ENCODE data around the gene DARS2. TPM values are rescaled to one million over a fixed set of nuclear protein-coding genes. Genes with fewer than 3 reads are reported as not detected.

Gene DARS2
- polyA plus RNA-seq, 3 donors = 3.2 to 8.2 (median 6.2) TPM

DNA sequence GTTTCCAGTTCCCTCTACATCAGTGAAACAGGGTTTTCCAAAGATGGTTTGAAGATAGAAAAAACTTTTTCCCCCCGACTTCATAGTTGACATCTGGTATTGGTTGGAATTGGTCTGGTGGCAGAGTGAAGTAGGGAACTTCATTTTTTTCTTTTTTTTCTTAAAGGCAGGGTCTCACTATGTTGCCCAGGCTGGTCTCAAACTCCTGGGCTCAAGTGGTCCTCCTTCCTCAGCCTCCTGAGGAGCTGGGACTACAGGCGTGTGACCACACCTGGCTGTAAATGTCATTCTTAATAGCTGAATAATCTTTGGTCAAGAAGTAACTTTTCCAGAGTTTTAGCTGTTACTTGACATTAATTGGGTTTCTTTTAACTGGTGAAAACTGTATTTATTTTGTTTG lies 65.4 kb downstream of the DARS2 start:
- H3K36me3 Mint-ChIP-seq = peaks cover 32 to 41% of the 10 kb centered on the region in 2 donors
- no peaks in the 10 kb centered on the region for H3K4me1 ChIP-seq (ENCODE audit: control insufficient read depth in 1 of 2, insufficient read depth in 2 of 2, low read length in 2 of 2)
- intact Hi-C loops (cut with micrococcal nuclease) = no loop called here

GRCh38 chr1:173893611-173894010 lies 69.1 kb downstream of the DARS2 start:
- H3K4me3 Mint-ChIP-seq = no peak overlapping the region
- peaks cover 5 to 37% of the 10 kb centered on the region in 2 donors for H3K36me3 ChIP-seq (replicated peaks in 1 of 2; ENCODE audit: control insufficient read depth in 1 of 2, insufficient read depth in 2 of 2, low read length in 2 of 2)
- no CpG with 5 or more reads among the region's 1 CpG for WGBS (ENCODE audit: insufficient coverage)
- peaks cover 4% of the 10 kb centered on the region for H4K20me1 ChIP-seq (ENCODE audit: insufficient read depth, low read length)
- no peaks in the 10 kb centered on the region for H3K27me3 ChIP-seq (ENCODE audit: control insufficient read depth in 2 of 2, insufficient read depth in 2 of 2, low read length in 2 of 2)
- H3K9me3 ChIP-seq (replicated peaks in 1 of 2; ENCODE audit: control insufficient read depth in 1 of 2, insufficient read depth in 1 of 2, low read length in 2 of 2) = no peaks in the 10 kb centered on the region
- H3K9me3 Mint-ChIP-seq = no peaks in the 10 kb centered on the region
- no peaks in the 10 kb centered on the region for H3K79me2 ChIP-seq (ENCODE audit: insufficient read depth, low read length)
- no peaks in the 10 kb centered on the region for H3K4me1 ChIP-seq (ENCODE audit: control insufficient read depth in 1 of 2, insufficient read depth in 2 of 2, low read length in 2 of 2)
- no peak for TF ChIP-seq CTCF (IDR thresholded peaks at IDR 0.05)
- H3K27me3 Mint-ChIP-seq (ENCODE audit: low read depth in 3 of 3) = no peaks in the 10 kb centered on the region
- peaks cover 26 to 27% of the 10 kb centered on the region in 2 donors for H3K36me3 Mint-ChIP-seq
- H3K27ac ChIP-seq (ENCODE audit: low read depth in 1 of 2, low read length in 2 of 2) = no peak overlapping the region
- no peak overlapping the region for H2AFZ ChIP-seq (ENCODE audit: insufficient read depth, low read depth, low read length, poor library complexity, severe bottlenecking)
- H3K27ac Mint-ChIP-seq = no peak overlapping the region
- H3K9ac ChIP-seq (ENCODE audit: insufficient read depth, low read length, poor library complexity, severe bottlenecking) = no peak overlapping the region
- H3K4me1 Mint-ChIP-seq = no peaks in the 10 kb centered on the region
- intact Hi-C loops (cut with micrococcal nuclease) = no loop called here
- DNase-seq = no peak
- H3K4me2 ChIP-seq (replicated peaks; ENCODE audit: extremely low read depth, low read length, poor library complexity, severe bottlenecking) = no peak overlapping the region
- no peak overlapping the region for H3K4me3 ChIP-seq (replicated peaks in 1 of 3; ENCODE audit: low read depth in 2 of 3, low read length in 3 of 3)

More for the DNA sequence above, 65.4 kb downstream of the DARS2 start:
- Mint-ChIP-seq H3K27ac (no peak overlapping the region), H3K27me3 (ENCODE audit: low read depth in 3 of 3) (peaks cover 0 to 2% (median 0%) of the 10 kb centered on the region in 3 donors), H3K9me3 (no peaks in the 10 kb centered on the region), H3K4me1 (peaks cover 4% of the 10 kb centered on the region), H3K4me3 (no peak overlapping the region)
- Histone ChIP-seq H3K4me2 (replicated peaks; ENCODE audit: extremely low read depth, low read length, poor library complexity, severe bottlenecking) (no peak overlapping the region), H3K27me3 (ENCODE audit: control insufficient read depth in 2 of 2, insufficient read depth in 2 of 2, low read length in 2 of 2) (no peaks in the 10 kb centered on the region), H3K4me3 (replicated peaks in 1 of 3; ENCODE audit: low read depth in 2 of 3, low read length in 3 of 3) (no peak overlapping the region), H2AFZ (ENCODE audit: insufficient read depth, low read depth, low read length, poor library complexity, severe bottlenecking) (no peak overlapping the region), H3K9ac (ENCODE audit: insufficient read depth, low read length, poor library complexity, severe bottlenecking) (no peak overlapping the region), H3K27ac (ENCODE audit: low read depth in 1 of 2, low read length in 2 of 2) (no peak overlapping the region), H3K79me2 (ENCODE audit: insufficient read depth, low read length) (no peaks in the 10 kb centered on the region), H3K36me3 (replicated peaks in 1 of 2; ENCODE audit: control insufficient read depth in 1 of 2, insufficient read depth in 2 of 2, low read length in 2 of 2) (peaks cover 27 to 69% of the 10 kb centered on the region in 2 donors), H3K9me3 (replicated peaks in 1 of 2; ENCODE audit: control insufficient read depth in 1 of 2, insufficient read depth in 1 of 2, low read length in 2 of 2) (no peaks in the 10 kb centered on the region), H4K20me1 (ENCODE audit: insufficient read depth, low read length) (peaks cover 4% of the 10 kb centered on the region)
- WGBS (ENCODE audit: insufficient coverage) = no CpG with 5 or more reads among the region's 2 CpGs
- no peak for DNase-seq
- no peak for TF ChIP-seq CTCF (IDR thresholded peaks at IDR 0.05)

Measured in CD14-positive monocyte (primary cell).